Activated naive CD4-positive, alpha-beta T cell treated with anti-CD3 and anti-CD28 coated beads, Interleukin-2, amount 50 U/mL, for 16 hours (primary cell): ENCODE measurements around the gene CNTN5.

Source experiments
- DNase-seq: peaks from one replicate; pipeline ENCODE4 v3.0.0-alpha.2; 2020

Gene CNTN5

GRCh38 chr11:99534812-99535211, 514.1 kb downstream of the CNTN5 start:
- DNase-seq, result no peak

GRCh38 chr11:99535406-99535805, 514.7 kb downstream of the CNTN5 start:
- no peak for DNase-seq

GRCh38 chr11:99535819-99536218, 515.1 kb downstream of the CNTN5 start:
- no peak for DNase-seq

- no peak for DNase-seq
Measured at GRCh38 chr11:99537681-99538080, 516.9 kb downstream of the CNTN5 start.

- no peak for DNase-seq
Measured at GRCh38 chr11:99545616-99546015, 524.9 kb downstream of the CNTN5 start.

GRCh38 chr11:99548264-99548663, 527.5 kb downstream of the CNTN5 start:
- no peak for DNase-seq

GRCh38 chr11:99554232-99554903, 533.6 kb downstream of the CNTN5 start:
- DNase-seq, result no peak

- no peak for DNase-seq
Measured at GRCh38 chr11:99555486-99555885, 534.7 kb downstream of the CNTN5 start.

- no peak for DNase-seq
Measured at GRCh38 chr11:99565333-99565732, 544.6 kb downstream of the CNTN5 start.

- no peak for DNase-seq
Measured at GRCh38 chr11:99567334-99567956, 546.7 kb downstream of the CNTN5 start.

- DNase-seq, result no peak
Measured at GRCh38 chr11:99568808-99569207, 548.1 kb downstream of the CNTN5 start.

- no peak for DNase-seq
Measured at GRCh38 chr11:99571094-99571493, 550.3 kb downstream of the CNTN5 start.

- DNase-seq, result no peak
Measured at GRCh38 chr11:99584830-99585229, 564.1 kb downstream of the CNTN5 start.

- no peak for DNase-seq
Measured at GRCh38 chr11:99585606-99586005, 564.9 kb downstream of the CNTN5 start.

- no peak for DNase-seq
Measured at GRCh38 chr11:99589771-99590170, 569.0 kb downstream of the CNTN5 start.

GRCh38 chr11:99592266-99592665, 571.5 kb downstream of the CNTN5 start:
- no peak for DNase-seq

- DNase-seq, result no peak
Measured at GRCh38 chr11:99593197-99593596, 572.4 kb downstream of the CNTN5 start.

- no peak for DNase-seq
Measured at GRCh38 chr11:99601179-99601578, 580.4 kb downstream of the CNTN5 start.

GRCh38 chr11:99614352-99614751, 593.6 kb downstream of the CNTN5 start:
- DNase-seq, result no peak

- DNase-seq, result no peak
Measured at GRCh38 chr11:99630629-99631028, 609.9 kb downstream of the CNTN5 start.

- DNase-seq, result no peak
Measured at GRCh38 chr11:99631618-99632017, 610.9 kb downstream of the CNTN5 start.

- no peak for DNase-seq
Measured at GRCh38 chr11:99632969-99633368, 612.2 kb downstream of the CNTN5 start.

GRCh38 chr11:99634581-99634980, 613.8 kb downstream of the CNTN5 start:
- DNase-seq, result no peak

GRCh38 chr11:99638073-99638553, 617.4 kb downstream of the CNTN5 start:
- no peak for DNase-seq

GRCh38 chr11:99640671-99641070, 619.9 kb downstream of the CNTN5 start:
- DNase-seq, result no peak
